SH-SY5Y (cell line): ENCODE data around the gene FSTL4.

Experiments
- GATA2 ChIP-seq: IDR thresholded peaks from 2 replicates; pipeline ENCODE4 v1.6.1; 2011; ENCODE audit warnings: mild to moderate bottlenecking, low read depth, low read length
- GATA3 ChIP-seq: IDR thresholded peaks from 2 replicates; pipeline ENCODE4 v1.6.1; 2011; ENCODE audit warnings: low read depth, mild to moderate bottlenecking, low read length, moderate library complexity

- TF ChIP-seq GATA3 (no peak), GATA2 (no peak)
Observed at GRCh38 chr5:133420440-133421301, 191.7 kb downstream of the FSTL4 start.
